HCT116 (cell line): Measurements from ENCODE around the gene NHERF1. TPM values are rescaled to one million over a fixed set of nuclear protein-coding genes. Genes with fewer than 3 reads are reported as not detected.

ENCODE experiments used
- ATAC-seq: fragments of 200-7000 bp; cut with Tn5 transposase; 2 replicates; pipeline ENCODE4 v1.9.1; 2020; ENCODE audit warnings: mild to moderate bottlenecking, moderate library complexity
- BruUV-seq: library from RNA; stranded (reverse); fragments of 400-500 nt; replicated peaks from 2 replicates; lab custom pipeline; 2021; lab: Mats Ljungman, UMichigan
- CTCF ChIA-PET: fragments of 300-600 bp; sonication (Branson Sonifier 250); formaldehyde crosslinking; loops from one replicate; lab custom pipeline; 2021; ENCODE audit warnings: antibody characterized with exemption; lab: Charles Lee
- POLR2A ChIA-PET: fragments of 300-600, 350-600 bp; sonication (Branson Sonifier 250); formaldehyde crosslinking; loops from one replicate; lab custom pipeline; 2021; ENCODE audit warnings: antibody characterized with exemption; lab: Charles Lee
- RAD21 ChIA-PET, 2 experiments: fragments of 300-600 bp; sonication (Branson Sonifier 250); formaldehyde crosslinking; loops; one replicate each; lab custom pipeline; 2023; ENCODE audit warnings: low total read pairs in 2 of 2; ENCODE audit not compliant: uncharacterized antibody in 2 of 2, unreplicated experiment in 2 of 2, low non-redundant PET in 1 of 2; lab: Charles Lee
- DNase-seq: peaks from one replicate; pipeline ENCODE4 v3.0.0-alpha.2; 2010; ENCODE audit warnings: low read depth, low spot score
- H2AFZ ChIP-seq: fragments of 200-600 bp; shearing (Covaris generic), sonication (generic); 2 replicates; pipeline ENCODE4 v1.6.1; 2017; ENCODE audit warnings: low read depth, mixed run types, mixed read lengths, antibody characterized with exemption, low read length; ENCODE audit not compliant: poor library complexity, severe bottlenecking
- H3K27ac ChIP-seq: 2 replicates; pipeline ENCODE4 v1.5.1; 2012; ENCODE audit warnings: low read depth, low read length
- H3K27me3 ChIP-seq: fragments of 200-600 bp; sonication (generic); 2 replicates; pipeline ENCODE4 v1.6.1; 2016; ENCODE audit warnings: mixed run types, low read length, mixed read lengths; ENCODE audit not compliant: insufficient read depth
- H3K36me3 ChIP-seq, 2 experiments: fragments of 200-500 bp in 1 of 2; fragments of 200-600 bp in 1 of 2; sonication (Bioruptor generic) in 1 of 2; sonication (generic) in 1 of 2; 2 replicates each; pipeline versions ENCODE4 v1.5.1 to v1.6.1; 2014 to 2016; ENCODE audit warnings: low read length in 2 of 2, inconsistent platforms in 1 of 2, mixed read lengths in 1 of 2, mixed run types in 1 of 2; ENCODE audit not compliant: insufficient read depth in 2 of 2, control insufficient read depth in 1 of 2
- H3K4me1 ChIP-seq, 2 experiments: fragments of 200-600 bp in 1 of 2; sonication (generic) in 1 of 2; 2 replicates each; pipeline versions ENCODE4 v1.5.1 to v1.6.1; 2012 to 2017; ENCODE audit warnings: low read length in 2 of 2, inconsistent platforms in 1 of 2, mild to moderate bottlenecking in 1 of 2, mixed read lengths in 1 of 2, mixed run types in 1 of 2, moderate library complexity in 1 of 2; ENCODE audit not compliant: insufficient read depth in 2 of 2, control insufficient read depth in 1 of 2
- H3K4me2 ChIP-seq: fragments of 200-600 bp; sonication (generic); 2 replicates; pipeline ENCODE4 v1.6.1; 2017; ENCODE audit warnings: mixed run types, low read length, mixed read lengths
- H3K4me3 ChIP-seq, 2 experiments: fragments of 200-600 bp in 1 of 2; sonication (generic) in 1 of 2; replicated peaks in 1 of 2; 2 replicates each; pipeline ENCODE4 v1.5.1; 2011 to 2016; ENCODE audit warnings: low read length in 2 of 2, control low read depth in 1 of 2, low read depth in 1 of 2, mild to moderate bottlenecking in 1 of 2, mixed read lengths in 1 of 2, mixed run types in 1 of 2
- H3K79me2 ChIP-seq: fragments of 200-600 bp; sonication (generic); 2 replicates; pipeline ENCODE4 v1.6.1; 2017; ENCODE audit warnings: mild to moderate bottlenecking, mixed run types, low read length, moderate library complexity, mixed read lengths; ENCODE audit not compliant: insufficient read depth
- H3K9ac ChIP-seq: fragments of 200-600 bp; sonication (generic); 2 replicates; pipeline ENCODE4 v1.6.1; 2016; ENCODE audit warnings: low read length, mixed read lengths
- H3K9me2 ChIP-seq: fragments of 200-600 bp; sonication (generic), shearing (Covaris generic); 2 replicates; pipeline ENCODE4 v1.6.1; 2017; ENCODE audit warnings: mixed run types, mild to moderate bottlenecking, moderate library complexity; ENCODE audit not compliant: insufficient read depth
- H3K9me3 ChIP-seq, 2 experiments: fragments of 200-500 bp in 1 of 2; fragments of 200-600 bp in 1 of 2; sonication (Bioruptor generic) in 1 of 2; sonication (generic) in 1 of 2; 2 replicates each; pipeline ENCODE4 v1.6.1; 2014 to 2017; ENCODE audit warnings: low read length in 2 of 2, mixed read lengths in 2 of 2, inconsistent platforms in 1 of 2, low read depth in 1 of 2, mild to moderate bottlenecking in 1 of 2, mixed run types in 1 of 2, moderate library complexity in 1 of 2; ENCODE audit not compliant: control insufficient read depth in 1 of 2, insufficient read depth in 1 of 2
- H4K20me1 ChIP-seq: fragments of 200-600 bp; sonication (generic), shearing (Covaris generic); 2 replicates; pipeline ENCODE4 v1.6.1; 2017; ENCODE audit warnings: mixed run types, mild to moderate bottlenecking, moderate library complexity; ENCODE audit not compliant: insufficient read depth
- CEBPB ChIP-seq: IDR thresholded peaks from 2 replicates; pipeline ENCODE4 v1.6.1; 2012; ENCODE audit warnings: low read depth
- CTCF ChIP-seq, 3 experiments: fragments of 200-600 bp in 1 of 3; sonication (generic) in 1 of 3; IDR thresholded peaks in 2 of 3; conservative IDR thresholded peaks in 1 of 3; 2 replicates each; pipeline ENCODE4 v1.5.1; 2012 to 2017; ENCODE audit warnings: low read depth in 2 of 3, low read length in 2 of 3, antibody characterized with exemption in 1 of 3, borderline replicate concordance in 1 of 3, control low read depth in 1 of 3, mild to moderate bottlenecking in 1 of 3, mixed read lengths in 1 of 3, mixed run types in 1 of 3, moderate library complexity in 1 of 3; ENCODE audit not compliant: insufficient read depth in 1 of 3
- EGR1 ChIP-seq: IDR thresholded peaks from 2 replicates; pipeline ENCODE4 v1.6.1; 2012; ENCODE audit warnings: low read depth
- ELF1 ChIP-seq: IDR thresholded peaks from 2 replicates; pipeline ENCODE4 v1.6.1; 2012; ENCODE audit warnings: low read depth, borderline replicate concordance
- EZH2 ChIP-seq: fragments of 200-600 bp; sonication (generic); IDR thresholded peaks from 2 replicates; pipeline ENCODE4 v1.6.1; 2017; ENCODE audit warnings: antibody characterized with exemption, mixed run types
- EZH2phosphoT487 ChIP-seq: fragments of 200-600 bp; IDR thresholded peaks from 2 replicates; pipeline ENCODE4 v1.6.1; 2018; ENCODE audit warnings: antibody characterized with exemption, borderline replicate concordance
- FOSL1 ChIP-seq: IDR thresholded peaks from 2 replicates; pipeline ENCODE4 v1.6.1; 2012; ENCODE audit warnings: low read depth
- POLR2A ChIP-seq: IDR thresholded peaks from 2 replicates; pipeline ENCODE4 v1.7.0; 2011; ENCODE audit warnings: borderline replicate concordance; ENCODE audit not compliant: insufficient read depth, insufficient read length; ENCODE audit errors: extremely low read depth
- POLR2AphosphoS5 ChIP-seq: IDR thresholded peaks from 2 replicates; pipeline ENCODE4 v1.6.1; 2011; ENCODE audit warnings: mild to moderate bottlenecking, low read depth, low read length, moderate library complexity
- RAD21 ChIP-seq: IDR thresholded peaks from 2 replicates; pipeline ENCODE4 v1.6.1; 2012; ENCODE audit warnings: low read depth, mild to moderate bottlenecking
- REST ChIP-seq: IDR thresholded peaks from 2 replicates; pipeline ENCODE4 v1.6.1; 2012; ENCODE audit warnings: low read depth
- SIN3A ChIP-seq: IDR thresholded peaks from 2 replicates; pipeline ENCODE4 v1.6.1; 2012; ENCODE audit warnings: low read depth
- SP1 ChIP-seq: IDR thresholded peaks from 2 replicates; pipeline ENCODE4 v1.6.1; 2012; ENCODE audit warnings: low read depth
- SRF ChIP-seq: IDR thresholded peaks from 2 replicates; pipeline ENCODE4 v1.6.1; 2012; ENCODE audit warnings: low read depth
- TCF7L2 ChIP-seq: IDR thresholded peaks from 2 replicates; pipeline ENCODE4 v1.7.0; 2011; ENCODE audit warnings: borderline replicate concordance, inconsistent platforms; ENCODE audit not compliant: insufficient read depth, insufficient read length; ENCODE audit errors: extremely low read depth
- YY1 ChIP-seq: IDR thresholded peaks from 2 replicates; pipeline ENCODE4 v1.6.1; 2011; ENCODE audit warnings: low read length, low read depth, moderate library complexity, mild to moderate bottlenecking; ENCODE audit not compliant: insufficient replicate concordance; ENCODE audit errors: extremely low read depth
- ZFX ChIP-seq: fragments of 450-650 bp; IDR thresholded peaks from 2 replicates; pipeline ENCODE4 v1.6.1; 2017
- ZNF274 ChIP-seq: fragments of 200-500 bp; sonication (Bioruptor generic); IDR thresholded peaks from 2 replicates; pipeline ENCODE4 v1.6.1; 2014; ENCODE audit warnings: mild to moderate bottlenecking, low read depth, low read length, inconsistent platforms
- intact Hi-C: fragments of 100-400 bp; cut with micrococcal nuclease; formaldehyde crosslinking; loops from 2 replicates; pipeline ENCODE4 v1.10.0; 2022
- total RNA-seq: library from RNA; stranded (reverse); gene quantifications from one replicate; pipeline ENCODE4 v1.2.1, GENCODE V29; 2021; ENCODE audit not compliant: unreplicated experiment
- TF ChIP-seq, protein P1 (sequence below): IDR thresholded peaks from 2 replicates; pipeline ENCODE4 v1.6.1; 2011; ENCODE audit warnings: mild to moderate bottlenecking, low read length, moderate library complexity; ENCODE audit not compliant: insufficient replicate concordance; ENCODE audit errors: extremely low read depth
- TF ChIP-seq, protein P2 (sequence below): IDR thresholded peaks from 2 replicates; pipeline ENCODE4 v1.6.1; 2012

The NHERF1 gene
- total RNA-seq, 1 experiment from 2014 or later = 129 TPM

DNA sequence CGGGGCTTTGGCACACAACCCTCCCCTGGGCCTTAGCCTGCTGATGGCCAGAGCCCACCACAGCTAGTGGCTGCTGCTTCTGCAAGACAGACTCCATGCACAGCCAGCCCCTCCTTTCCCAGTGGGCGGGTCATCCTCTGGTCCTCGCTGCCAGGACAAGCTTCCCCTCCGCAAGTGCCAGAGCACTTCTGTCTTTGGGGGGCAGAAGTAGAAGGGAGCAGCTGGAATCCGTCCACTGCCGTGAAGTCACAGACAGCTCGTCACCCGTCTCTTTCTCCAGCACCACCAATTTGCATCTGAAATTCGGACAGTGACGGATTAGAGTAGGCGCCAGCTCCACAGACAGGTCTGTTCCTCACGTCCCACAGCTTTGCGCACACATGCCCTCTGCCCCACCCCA is 59.0 kb downstream of the NHERF1 start:
- ChIA-PET RAD21 (no interaction called here), CTCF (interaction anchor here (1.6 kb wide), 1 partner anchor 55 kb away, joined by 4 read pairs; no protein-coding TSS in a partner anchor), POLR2A (no interaction called here)
- Histone ChIP-seq H3K9ac (no peak overlapping the region), H3K9me3 (no peaks in the 10 kb centered on the region), H3K27ac (no peak overlapping the region), H2AFZ (no peak overlapping the region), H3K4me1 (no peaks in the 10 kb centered on the region), H3K27me3 (no peaks in the 10 kb centered on the region), H3K4me3 (no peak overlapping the region), H3K79me2 (no peaks in the 10 kb centered on the region), H3K9me2 (no peaks in the 10 kb centered on the region), H3K4me2 (no peak overlapping the region), H4K20me1 (no peaks in the 10 kb centered on the region), H3K36me3 (no peaks in the 10 kb centered on the region)
- no peak for ATAC-seq
- TF ChIP-seq SRF = no peak
- TF ChIP-seq POLR2AphosphoS5 = no peak
- no peak for TF ChIP-seq YY1
- no peak for TF ChIP-seq ELF1
- no peak for TF ChIP-seq REST
- no peak for TF ChIP-seq ZNF274
- no peak for TF ChIP-seq RAD21
- no peak for TF ChIP-seq EGR1
- no peak for TF ChIP-seq FOSL1
- TF ChIP-seq CEBPB = no peak
- TF ChIP-seq, protein P1, sequence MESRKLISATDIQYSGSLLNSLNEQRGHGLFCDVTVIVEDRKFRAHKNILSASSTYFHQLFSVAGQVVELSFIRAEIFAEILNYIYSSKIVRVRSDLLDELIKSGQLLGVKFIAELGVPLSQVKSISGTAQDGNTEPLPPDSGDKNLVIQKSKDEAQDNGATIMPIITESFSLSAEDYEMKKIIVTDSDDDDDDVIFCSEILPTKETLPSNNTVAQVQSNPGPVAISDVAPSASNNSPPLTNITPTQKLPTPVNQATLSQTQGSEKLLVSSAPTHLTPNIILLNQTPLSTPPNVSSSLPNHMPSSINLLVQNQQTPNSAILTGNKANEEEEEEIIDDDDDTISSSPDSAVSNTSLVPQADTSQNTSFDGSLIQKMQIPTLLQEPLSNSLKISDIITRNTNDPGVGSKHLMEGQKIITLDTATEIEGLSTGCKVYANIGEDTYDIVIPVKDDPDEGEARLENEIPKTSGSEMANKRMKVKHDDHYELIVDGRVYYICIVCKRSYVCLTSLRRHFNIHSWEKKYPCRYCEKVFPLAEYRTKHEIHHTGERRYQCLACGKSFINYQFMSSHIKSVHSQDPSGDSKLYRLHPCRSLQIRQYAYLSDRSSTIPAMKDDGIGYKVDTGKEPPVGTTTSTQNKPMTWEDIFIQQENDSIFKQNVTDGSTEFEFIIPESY = no peak
- no peak for TF ChIP-seq POLR2A
- no peak for TF ChIP-seq SIN3A
- TF ChIP-seq, protein P2, sequence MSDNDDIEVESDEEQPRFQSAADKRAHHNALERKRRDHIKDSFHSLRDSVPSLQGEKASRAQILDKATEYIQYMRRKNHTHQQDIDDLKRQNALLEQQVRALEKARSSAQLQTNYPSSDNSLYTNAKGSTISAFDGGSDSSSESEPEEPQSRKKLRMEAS = no peak
- no peak for TF ChIP-seq SP1
- TF ChIP-seq CTCF (IDR thresholded peaks at IDR 0.05 in 2 of 3, conservative IDR thresholded peaks at IDR 0.05 in 1 of 3; ENCODE audit: borderline replicate concordance in 1 of 3, insufficient read depth in 1 of 3, low read depth in 2 of 3, low read length in 2 of 3) = no peak
- no peak for TF ChIP-seq EZH2
- TF ChIP-seq EZH2phosphoT487 = no peak
- TF ChIP-seq TCF7L2 = no peak
- no peak for TF ChIP-seq ZFX
- no peak for DNase-seq
- BruUV-seq = no TSS peak
- intact Hi-C loops = no loop called here
